Right atrium auricular region (tissue), 2 donors: ENCODE results near the gene PLCL2. TPM values are rescaled to one million over a fixed set of nuclear protein-coding genes. Genes with fewer than 3 reads are reported as not detected.
"Not testable (repeated sequence)": the region's sequence is repeated elsewhere in the genome, so short reads cannot be mapped to it uniquely, and the experiment has no call there.

ENCODE experiments used
- DNase-seq: peaks from one replicate; pipeline ENCODE4 v3.0.0-alpha.2; 2019; ENCODE audit warnings: low spot score
- H3K27ac ChIP-seq, 2 donors: fragments of 200-600 bp; sonication (generic); 1 replicate in 1 of 2; 2 replicates in 1 of 2; pipeline ENCODE4 v1.5.1; 2016 to 2019
- H3K27me3 ChIP-seq, 2 donors: fragments of 200-600 bp; sonication (generic); one replicate each; pipeline versions ENCODE4 v1.5.1 to v1.6.0; 2017 to 2019
- H3K36me3 ChIP-seq: fragments of 200-600 bp; sonication (generic); one replicate; pipeline ENCODE4 v1.5.1; 2016
- H3K4me1 ChIP-seq, 2 donors: fragments of 200-600 bp; sonication (generic); one replicate each; pipeline versions ENCODE4 v1.5.1 to v1.6.0; 2017 to 2019
- H3K4me3 ChIP-seq, 2 donors: fragments of 200-600 bp; sonication (generic); 1 replicate in 1 of 2; 2 replicates in 1 of 2; pipeline ENCODE4 v1.5.1; 2017 to 2019; ENCODE audit warnings: mild to moderate bottlenecking in 1 of 2, moderate library complexity in 1 of 2
- H3K9me3 ChIP-seq, 2 donors: fragments of 200-600 bp; sonication (generic); one replicate each; pipeline ENCODE4 v1.5.1; 2019
- total RNA-seq, 2 donors: library from RNA; depleted of rRNA; stranded (reverse); fragments of >200 nt; gene quantifications; one replicate each; pipeline ENCODE4 v1.1.0, GENCODE V29; 2016
- TF ChIP-seq, protein P1 (sequence below), 2 donors: fragments of 200-600 bp; sonication (generic); IDR thresholded peaks; one replicate each; pipeline ENCODE4 v1.5.1; 2019; ENCODE audit warnings: antibody characterized with exemption in 2 of 2

The PLCL2 gene
- total RNA-seq, 2 donors from 2014 or later, result 32.4 to 35.2 TPM

- Histone ChIP-seq H3K36me3 (no peaks in the 10 kb centered on the region), H3K4me3 (no peak overlapping the region), H3K4me1 (peaks cover 0 to 11% of the 10 kb centered on the region in 2 donors), H3K9me3 (no peaks in the 10 kb centered on the region), H3K27me3 (no peaks in the 10 kb centered on the region), H3K27ac (no peak overlapping the region)
- no peak for DNase-seq
- TF ChIP-seq, protein P1, sequence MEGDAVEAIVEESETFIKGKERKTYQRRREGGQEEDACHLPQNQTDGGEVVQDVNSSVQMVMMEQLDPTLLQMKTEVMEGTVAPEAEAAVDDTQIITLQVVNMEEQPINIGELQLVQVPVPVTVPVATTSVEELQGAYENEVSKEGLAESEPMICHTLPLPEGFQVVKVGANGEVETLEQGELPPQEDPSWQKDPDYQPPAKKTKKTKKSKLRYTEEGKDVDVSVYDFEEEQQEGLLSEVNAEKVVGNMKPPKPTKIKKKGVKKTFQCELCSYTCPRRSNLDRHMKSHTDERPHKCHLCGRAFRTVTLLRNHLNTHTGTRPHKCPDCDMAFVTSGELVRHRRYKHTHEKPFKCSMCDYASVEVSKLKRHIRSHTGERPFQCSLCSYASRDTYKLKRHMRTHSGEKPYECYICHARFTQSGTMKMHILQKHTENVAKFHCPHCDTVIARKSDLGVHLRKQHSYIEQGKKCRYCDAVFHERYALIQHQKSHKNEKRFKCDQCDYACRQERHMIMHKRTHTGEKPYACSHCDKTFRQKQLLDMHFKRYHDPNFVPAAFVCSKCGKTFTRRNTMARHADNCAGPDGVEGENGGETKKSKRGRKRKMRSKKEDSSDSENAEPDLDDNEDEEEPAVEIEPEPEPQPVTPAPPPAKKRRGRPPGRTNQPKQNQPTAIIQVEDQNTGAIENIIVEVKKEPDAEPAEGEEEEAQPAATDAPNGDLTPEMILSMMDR (IDR thresholded peaks at IDR 0.05), result no peak
Measured at GRCh38 chr3:17120115-17120514, 235.4 kb downstream of the PLCL2 start.

DNA sequence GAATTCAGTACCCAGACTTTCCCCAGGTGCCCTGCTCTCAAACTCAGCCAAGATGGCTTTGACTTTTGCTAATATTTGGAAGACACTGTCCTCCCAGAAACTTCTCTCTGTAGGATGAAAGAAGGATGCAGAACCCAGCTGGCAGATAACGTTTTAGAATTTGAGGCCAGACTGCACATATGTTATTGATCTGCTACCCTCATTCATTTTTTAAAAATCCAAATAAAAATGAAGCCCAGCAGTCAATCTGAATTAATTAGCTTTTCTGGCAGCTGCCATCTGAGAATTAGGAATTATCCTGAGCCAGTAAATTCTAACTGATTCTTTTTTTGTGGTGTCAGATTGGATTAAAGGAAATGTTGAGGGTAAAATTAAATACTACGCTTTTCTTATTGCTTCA, 236.6 kb downstream of the PLCL2 start:
- no peak overlapping the region for H3K4me3 ChIP-seq
- H3K36me3 ChIP-seq, result no peaks in the 10 kb centered on the region
- DNase-seq, result no peak
- TF ChIP-seq, protein P1 (IDR thresholded peaks at IDR 0.05), result no peak
- no peak overlapping the region for H3K27ac ChIP-seq
- H3K27me3 ChIP-seq, result no peaks in the 10 kb centered on the region
- no peaks in the 10 kb centered on the region for H3K9me3 ChIP-seq
- H3K4me1 ChIP-seq, result peaks cover 0 to 4% of the 10 kb centered on the region in 2 donors

DNA sequence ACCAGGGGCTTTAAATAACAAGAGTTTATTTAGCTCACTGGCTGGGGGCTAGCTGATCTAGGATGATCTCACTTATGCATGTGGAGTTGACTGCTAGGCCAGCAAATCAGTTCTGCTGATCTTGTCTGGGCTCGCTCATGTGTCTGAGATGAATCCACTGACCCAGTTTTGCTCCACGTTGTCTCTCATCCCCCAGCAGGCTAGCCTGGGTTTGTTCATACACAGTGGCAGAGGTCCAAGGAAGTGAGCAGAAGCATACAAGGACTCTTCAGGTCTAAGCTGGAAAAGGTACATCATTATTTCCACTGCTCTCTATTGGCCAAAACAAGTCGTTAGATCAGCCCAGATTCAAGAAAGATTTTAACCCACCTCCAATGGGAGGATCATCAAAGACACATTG, 238.0 kb downstream of the PLCL2 start:
- TF ChIP-seq, protein P1 (IDR thresholded peaks at IDR 0.05), result no peak
- no peak for DNase-seq
- Histone ChIP-seq H3K27me3 (no peaks in the 10 kb centered on the region), H3K4me3 (no peak overlapping the region), H3K36me3 (no peaks in the 10 kb centered on the region), H3K4me1 (no peaks in the 10 kb centered on the region), H3K9me3 (no peaks in the 10 kb centered on the region), H3K27ac (no peak overlapping the region)

DNA sequence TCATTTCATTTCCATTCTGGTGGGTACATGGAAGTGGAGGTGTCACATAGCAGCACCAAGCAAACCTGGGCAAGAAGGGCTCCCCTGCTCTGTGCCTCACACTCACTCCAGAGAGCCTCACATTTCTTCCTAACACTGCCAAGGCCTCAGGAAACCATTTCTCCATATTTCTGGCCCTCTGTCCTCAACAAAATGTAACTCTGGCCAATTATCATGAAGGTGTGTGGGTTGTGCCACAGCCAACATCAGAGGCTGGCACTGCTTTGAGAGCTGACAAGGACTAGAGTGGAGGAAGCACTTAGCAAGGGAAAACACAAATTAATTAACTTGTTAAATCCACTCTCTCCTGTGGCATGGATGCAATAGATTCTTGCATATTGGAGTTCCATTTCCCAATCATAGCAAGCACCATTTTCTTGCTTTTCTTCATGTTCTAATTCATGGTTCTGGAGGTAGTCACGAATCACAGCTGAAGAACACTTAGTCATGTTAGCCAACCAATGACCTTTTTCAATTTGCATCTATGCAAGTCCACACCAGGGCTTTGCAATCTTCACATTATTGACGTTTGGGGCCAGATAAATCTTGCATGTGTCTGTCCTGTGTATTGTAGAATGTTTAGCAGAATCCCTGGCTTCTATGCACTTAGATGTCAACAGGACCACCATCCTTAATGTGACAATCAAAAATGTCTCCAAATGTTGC, 241.1 kb downstream of the PLCL2 start:
- H3K27ac ChIP-seq, result no peak overlapping the region
- no peaks in the 10 kb centered on the region for H3K27me3 ChIP-seq
- no peak overlapping the region for H3K4me3 ChIP-seq
- no peaks in the 10 kb centered on the region for H3K36me3 ChIP-seq
- TF ChIP-seq, protein P1 (IDR thresholded peaks at IDR 0.05), result no peak
- no peak for DNase-seq
- H3K4me1 ChIP-seq, result no peaks in the 10 kb centered on the region
- no peaks in the 10 kb centered on the region for H3K9me3 ChIP-seq

- DNase-seq, H3K4me1 ChIP-seq, H3K27me3 ChIP-seq, H3K36me3 ChIP-seq, H3K27ac ChIP-seq, H3K9me3 ChIP-seq, H3K4me3 ChIP-seq: not testable (repeated sequence)
Measured at GRCh38 chr3:17128671-17129070, 243.9 kb downstream of the PLCL2 start.

- no peak for DNase-seq
- H3K4me1 ChIP-seq, result no peaks in the 10 kb centered on the region
Measured at GRCh38 chr3:17129556-17129955, 244.8 kb downstream of the PLCL2 start.

More at GRCh38 chr3:17129556-17129955, 244.8 kb downstream of the PLCL2 start:
- no peak overlapping the region for H3K4me3 ChIP-seq
- no peak overlapping the region for H3K27ac ChIP-seq
- no peaks in the 10 kb centered on the region for H3K36me3 ChIP-seq
- no peaks in the 10 kb centered on the region for H3K9me3 ChIP-seq
- no peaks in the 10 kb centered on the region for H3K27me3 ChIP-seq
- TF ChIP-seq, protein P1 (IDR thresholded peaks at IDR 0.05), result no peak
